ENCODE results near the gene PLEKHG4B. TPM values are rescaled to one million over a fixed set of nuclear protein-coding genes. Genes with fewer than 3 reads are reported as not detected.

PLEKHG4B gene
- total RNA-seq, 1 experiment from 2014 or later, result not detected

DNA sequence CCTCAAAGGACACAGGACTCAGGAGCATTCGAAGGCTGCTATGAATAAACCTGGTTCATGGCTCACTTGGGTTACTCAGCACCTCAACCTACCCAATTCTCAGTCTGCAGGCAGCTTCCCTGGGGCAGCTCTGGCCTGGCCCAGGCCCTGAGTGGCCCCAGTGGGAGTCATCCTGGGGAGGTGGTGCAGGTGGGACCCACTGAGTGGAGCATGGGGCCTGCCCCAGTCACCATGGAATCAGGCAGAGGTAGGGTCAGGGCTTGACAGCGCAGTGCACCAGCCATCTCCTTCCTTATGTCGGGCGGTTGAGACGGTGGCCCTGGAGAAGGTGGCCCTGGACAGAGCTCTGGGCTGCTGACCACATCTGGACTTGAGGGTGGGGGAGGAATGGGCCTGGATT, 19.2 kb downstream of the PLEKHG4B start:
- no peaks in the 10 kb centered on the region for H3K9me3 Mint-ChIP-seq (ENCODE audit: unreplicated experiment)
- CTCF ChIA-PET, result no interaction called here
- no peaks in the 10 kb centered on the region for H3K4me1 Mint-ChIP-seq (ENCODE audit: insufficient read depth, unreplicated experiment)
- DNase-seq (ENCODE audit: unreplicated experiment), result no peak
- intact Hi-C loops (cut with micrococcal nuclease), result no loop called here
- no peak overlapping the region for H3K27ac Mint-ChIP-seq (ENCODE audit: low read depth, unreplicated experiment)
- no TSS peak for BruUV-seq (replicated peaks)
- no peaks in the 10 kb centered on the region for H3K36me3 Mint-ChIP-seq (ENCODE audit: insufficient read depth, unreplicated experiment)
- TF ChIP-seq, protein P1, sequence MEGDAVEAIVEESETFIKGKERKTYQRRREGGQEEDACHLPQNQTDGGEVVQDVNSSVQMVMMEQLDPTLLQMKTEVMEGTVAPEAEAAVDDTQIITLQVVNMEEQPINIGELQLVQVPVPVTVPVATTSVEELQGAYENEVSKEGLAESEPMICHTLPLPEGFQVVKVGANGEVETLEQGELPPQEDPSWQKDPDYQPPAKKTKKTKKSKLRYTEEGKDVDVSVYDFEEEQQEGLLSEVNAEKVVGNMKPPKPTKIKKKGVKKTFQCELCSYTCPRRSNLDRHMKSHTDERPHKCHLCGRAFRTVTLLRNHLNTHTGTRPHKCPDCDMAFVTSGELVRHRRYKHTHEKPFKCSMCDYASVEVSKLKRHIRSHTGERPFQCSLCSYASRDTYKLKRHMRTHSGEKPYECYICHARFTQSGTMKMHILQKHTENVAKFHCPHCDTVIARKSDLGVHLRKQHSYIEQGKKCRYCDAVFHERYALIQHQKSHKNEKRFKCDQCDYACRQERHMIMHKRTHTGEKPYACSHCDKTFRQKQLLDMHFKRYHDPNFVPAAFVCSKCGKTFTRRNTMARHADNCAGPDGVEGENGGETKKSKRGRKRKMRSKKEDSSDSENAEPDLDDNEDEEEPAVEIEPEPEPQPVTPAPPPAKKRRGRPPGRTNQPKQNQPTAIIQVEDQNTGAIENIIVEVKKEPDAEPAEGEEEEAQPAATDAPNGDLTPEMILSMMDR (IDR thresholded peaks at IDR 0.05; ENCODE audit: unreplicated experiment), result no peak
- POLR2A ChIA-PET, result no interaction called here
- peaks cover 21% of the 10 kb centered on the region for H3K27me3 Mint-ChIP-seq (ENCODE audit: insufficient read depth, unreplicated experiment)
- H3K4me3 Mint-ChIP-seq (ENCODE audit: unreplicated experiment), result no peak overlapping the region

DNA sequence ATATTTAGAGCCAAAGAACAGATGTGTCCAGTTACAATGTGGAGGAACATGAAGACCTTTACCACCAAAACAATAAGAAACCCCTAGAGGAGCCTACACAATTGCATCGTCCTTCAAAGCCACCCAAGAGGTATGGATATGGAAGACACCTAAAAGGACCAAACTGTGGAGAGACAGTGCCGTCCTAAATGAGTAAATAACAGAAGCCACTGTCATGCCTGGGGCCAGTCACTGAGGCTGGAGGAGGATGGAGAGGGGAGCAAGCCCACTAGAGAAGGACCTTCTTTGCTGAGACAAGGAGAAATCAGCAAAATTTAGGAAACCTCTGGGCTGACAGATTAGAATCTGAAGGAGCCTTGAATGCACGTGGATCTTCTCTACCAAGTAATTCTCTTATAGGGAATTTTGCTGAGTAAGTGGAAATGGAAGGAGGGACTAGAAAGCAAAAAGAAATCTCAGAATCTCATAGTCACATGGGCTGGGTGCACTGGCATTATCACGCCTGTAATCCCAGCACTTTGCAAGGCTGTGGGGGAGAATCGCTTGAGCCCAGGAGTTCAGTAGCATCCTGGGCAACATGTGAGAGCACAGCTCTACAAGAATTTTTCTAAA, 27.6 kb downstream of the PLEKHG4B start:
- POLR2A ChIA-PET, result interaction anchor here (0.6 kb wide), 1 partner anchor 10 kb away, joined by 4 read pairs; no protein-coding TSS in a partner anchor
- intact Hi-C loops (cut with micrococcal nuclease), result no loop called here
- Mint-ChIP-seq H3K9me3 (ENCODE audit: unreplicated experiment) (peaks cover 12% of the 10 kb centered on the region), H3K4me3 (ENCODE audit: unreplicated experiment) (no peak overlapping the region), H3K4me1 (ENCODE audit: insufficient read depth, unreplicated experiment) (no peaks in the 10 kb centered on the region), H3K36me3 (ENCODE audit: insufficient read depth, unreplicated experiment) (no peaks in the 10 kb centered on the region), H3K27me3 (ENCODE audit: insufficient read depth, unreplicated experiment) (peaks cover 56% of the 10 kb centered on the region), H3K27ac (ENCODE audit: low read depth, unreplicated experiment) (no peak overlapping the region)
- no peak for DNase-seq (ENCODE audit: unreplicated experiment)
- TF ChIP-seq, protein P1 (IDR thresholded peaks at IDR 0.05; ENCODE audit: unreplicated experiment), result no peak
- CTCF ChIA-PET, result no interaction called here
- BruUV-seq (replicated peaks), result no TSS peak

DNA sequence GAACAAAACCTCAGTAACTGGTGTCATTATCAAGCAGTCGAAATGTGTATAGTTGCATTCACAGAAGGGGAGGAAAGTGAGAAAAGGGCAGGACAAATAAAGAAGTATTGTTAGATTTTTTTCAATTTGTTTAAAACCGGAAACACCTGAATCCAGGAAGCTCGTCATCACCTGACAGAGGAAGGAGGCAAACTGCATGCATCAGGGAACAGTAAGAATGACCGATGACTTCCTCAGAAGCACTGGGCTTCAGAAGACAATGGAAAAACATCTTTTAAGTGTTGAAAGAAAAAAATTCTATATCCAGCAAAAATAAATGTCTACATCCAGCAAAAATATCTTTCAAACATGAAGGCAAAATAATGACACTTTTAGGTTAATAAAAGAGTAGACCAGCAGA, 29.5 kb downstream of the PLEKHG4B start:
- no peak overlapping the region for H3K4me3 Mint-ChIP-seq (ENCODE audit: unreplicated experiment)
- peaks cover 18% of the 10 kb centered on the region for H3K9me3 Mint-ChIP-seq (ENCODE audit: unreplicated experiment)
- no peak overlapping the region for H3K27ac Mint-ChIP-seq (ENCODE audit: low read depth, unreplicated experiment)
- intact Hi-C loops (cut with micrococcal nuclease), result no loop called here
- TF ChIP-seq, protein P1 (IDR thresholded peaks at IDR 0.05; ENCODE audit: unreplicated experiment), result no peak
- peaks cover 57% of the 10 kb centered on the region for H3K27me3 Mint-ChIP-seq (ENCODE audit: insufficient read depth, unreplicated experiment)
- no peaks in the 10 kb centered on the region for H3K4me1 Mint-ChIP-seq (ENCODE audit: insufficient read depth, unreplicated experiment)
- no peak for DNase-seq (ENCODE audit: unreplicated experiment)
- POLR2A ChIA-PET, result interaction anchor here (0.6 kb wide), 1 partner anchor 10 kb away, joined by 3 read pairs; no protein-coding TSS in a partner anchor
- BruUV-seq (replicated peaks), result no TSS peak
- no peaks in the 10 kb centered on the region for H3K36me3 Mint-ChIP-seq (ENCODE audit: insufficient read depth, unreplicated experiment)
- CTCF ChIA-PET, result no interaction called here

DNA sequence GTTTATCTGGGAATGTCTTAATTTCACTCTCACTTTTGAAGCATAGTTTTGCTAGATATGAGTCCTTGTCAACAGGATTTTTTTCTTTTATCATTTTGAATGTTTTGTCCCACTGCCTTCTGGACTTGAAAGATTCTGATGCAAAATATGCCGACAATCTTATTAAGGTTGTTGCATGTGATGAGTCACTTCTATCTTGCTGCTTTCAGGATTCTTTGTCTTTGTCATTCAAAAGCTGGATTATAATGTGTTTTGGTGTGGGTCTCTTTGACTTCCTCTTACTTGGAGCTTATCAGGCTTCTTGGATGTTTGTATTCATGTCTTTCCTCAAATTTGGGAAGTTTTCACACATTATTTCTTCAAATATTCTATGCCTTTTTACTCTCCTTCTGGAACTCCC, 33.8 kb downstream of the PLEKHG4B start:
- DNase-seq (ENCODE audit: unreplicated experiment), result no peak
- Mint-ChIP-seq H3K9me3 (ENCODE audit: unreplicated experiment) (peaks cover 20% of the 10 kb centered on the region), H3K27ac (ENCODE audit: low read depth, unreplicated experiment) (no peak overlapping the region), H3K4me3 (ENCODE audit: unreplicated experiment) (no peak overlapping the region), H3K36me3 (ENCODE audit: insufficient read depth, unreplicated experiment) (peaks cover 6% of the 10 kb centered on the region), H3K27me3 (ENCODE audit: insufficient read depth, unreplicated experiment) (peaks cover 59% of the 10 kb centered on the region), H3K4me1 (ENCODE audit: insufficient read depth, unreplicated experiment) (no peaks in the 10 kb centered on the region)
- POLR2A ChIA-PET, result interaction anchor here (0.7 kb wide), 1 partner anchor 981 kb away, joined by 3 read pairs; no protein-coding TSS in a partner anchor
- CTCF ChIA-PET, result no interaction called here
- no TSS peak for BruUV-seq (replicated peaks)
- TF ChIP-seq, protein P1 (IDR thresholded peaks at IDR 0.05; ENCODE audit: unreplicated experiment), result no peak
- intact Hi-C loops (cut with micrococcal nuclease), result no loop called here

Measured in MCF 10A (cell line).